ENCODE measurements around the gene APBA2.

APBA2 gene

DNA sequence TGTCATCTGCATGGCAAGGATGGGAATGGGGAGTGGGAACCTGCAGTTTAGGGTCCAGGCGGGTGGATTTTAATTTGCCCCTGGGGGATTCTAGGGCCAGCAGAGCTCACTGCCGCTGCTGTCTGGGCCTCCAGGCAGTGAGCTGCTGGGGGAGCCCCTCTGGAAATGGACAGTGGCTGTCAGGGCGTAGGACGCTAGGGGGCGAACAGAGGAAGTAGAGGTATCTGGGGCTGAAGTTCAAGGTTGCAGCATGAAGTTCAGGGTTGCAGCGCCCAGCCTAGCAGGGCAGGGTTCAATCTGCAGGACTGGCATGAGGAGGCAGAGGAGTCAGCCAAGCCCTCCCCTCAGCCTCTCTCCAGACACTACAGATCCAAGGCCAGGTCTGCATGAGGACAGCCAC lies 49.5 kb downstream of the APBA2 start:
- no peak for DNase-seq (ENCODE audit: low spot score)

DNA sequence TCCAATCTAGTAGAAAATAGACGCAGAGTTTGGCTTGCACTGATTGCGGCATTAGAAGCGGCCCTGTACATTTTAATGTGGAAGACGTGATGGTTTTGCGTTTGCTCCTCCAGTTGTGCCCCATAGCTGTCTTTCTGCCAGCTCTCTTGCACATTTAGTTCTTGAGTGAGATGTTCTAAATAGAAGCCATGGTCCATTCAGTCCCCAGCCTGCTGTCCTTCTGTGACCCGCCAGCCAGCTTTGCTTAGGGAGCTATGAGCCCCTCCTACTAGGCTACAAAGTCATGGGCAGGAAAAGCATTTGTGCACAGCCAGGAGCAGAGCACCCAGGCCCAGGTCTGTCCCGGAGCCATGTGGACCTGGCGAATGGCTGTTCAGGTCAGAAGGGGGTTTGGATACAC lies 50.3 kb downstream of the APBA2 start:
- DNase-seq (ENCODE audit: low spot score), result no peak

DNA sequence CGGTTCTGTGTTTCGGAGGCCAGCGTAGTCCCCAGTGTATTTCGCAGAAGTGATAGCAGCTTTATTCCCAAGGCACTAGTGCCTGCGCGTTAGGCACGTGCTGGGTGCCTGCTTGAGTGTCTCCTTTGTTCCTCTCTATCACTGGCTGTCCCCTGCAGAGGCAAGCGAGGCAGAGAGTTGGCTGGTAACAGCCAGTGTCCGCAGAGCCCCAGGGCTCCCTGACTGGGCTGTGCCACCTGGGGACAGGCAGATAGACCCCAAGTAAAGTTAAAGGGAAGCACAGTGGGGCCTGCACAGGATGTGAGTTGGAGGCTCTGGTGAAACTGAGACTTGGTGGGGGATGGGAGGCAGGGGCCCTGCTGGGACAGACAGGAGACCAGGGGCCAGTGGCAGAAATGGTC lies 50.7 kb downstream of the APBA2 start:
- DNase-seq (ENCODE audit: low spot score), result no peak

DNA sequence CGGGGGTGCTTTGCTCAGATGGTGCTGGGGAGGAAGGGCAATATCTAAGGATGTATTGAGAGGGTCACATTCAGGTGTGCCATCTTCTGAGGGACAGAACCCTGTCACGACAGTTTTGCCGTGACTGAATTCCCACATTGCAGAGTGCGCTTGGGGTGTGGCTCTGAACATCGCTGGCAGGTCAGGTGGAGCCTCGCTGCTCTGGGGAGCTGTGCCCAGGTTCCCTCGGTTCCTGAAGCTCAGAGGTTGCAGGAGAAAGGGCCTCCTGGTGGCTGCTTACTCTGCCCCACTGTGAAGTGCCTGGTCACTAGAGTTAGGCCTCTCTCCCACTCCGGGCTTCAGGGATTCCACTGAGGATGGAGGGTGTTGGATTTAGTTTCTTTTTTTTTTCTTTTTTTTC lies 51.5 kb downstream of the APBA2 start:
- DNase-seq (ENCODE audit: low spot score), result no peak

DNA sequence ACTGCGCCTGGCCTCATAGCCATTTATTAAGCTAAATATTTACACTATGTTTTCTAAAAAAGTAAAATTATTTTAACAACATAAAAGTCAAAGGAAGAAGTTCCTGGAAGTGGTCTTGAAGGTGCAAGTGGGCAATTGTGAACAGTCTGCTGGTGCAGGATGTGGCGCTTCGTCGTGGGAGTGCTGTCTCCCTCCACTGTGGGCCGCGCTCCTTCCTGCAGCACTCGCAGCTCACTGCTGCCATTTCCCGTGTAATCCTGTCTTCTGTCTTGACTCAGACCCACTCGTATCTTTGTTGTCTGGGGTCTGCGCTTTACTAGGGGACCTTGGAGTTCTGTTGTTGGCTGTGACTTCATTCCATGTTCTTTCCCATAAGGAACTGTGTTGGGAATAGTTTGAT lies 56.3 kb downstream of the APBA2 start:
- DNase-seq (ENCODE audit: low spot score), result no peak

DNA sequence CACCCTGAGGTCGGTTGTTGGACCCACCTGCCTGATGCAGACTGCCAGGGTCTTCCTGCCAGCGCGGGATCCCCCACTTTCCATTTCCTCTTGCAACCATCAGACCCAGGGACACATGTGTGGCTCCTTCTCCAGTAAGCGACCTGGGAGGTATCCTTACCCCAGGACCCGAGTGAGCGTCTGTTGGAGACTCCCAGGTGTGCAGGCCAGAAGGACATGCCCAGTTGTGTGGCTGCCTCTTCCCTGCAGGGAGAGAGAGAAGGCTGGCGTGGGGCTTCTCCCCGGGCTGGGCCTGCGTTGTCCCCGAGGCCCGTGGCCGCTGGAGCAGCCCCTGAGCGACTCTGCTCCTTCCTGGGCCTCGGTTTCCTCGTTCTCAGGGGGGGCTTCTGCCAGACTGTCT lies 56.8 kb downstream of the APBA2 start:
- no peak for DNase-seq (ENCODE audit: low spot score)

DNA sequence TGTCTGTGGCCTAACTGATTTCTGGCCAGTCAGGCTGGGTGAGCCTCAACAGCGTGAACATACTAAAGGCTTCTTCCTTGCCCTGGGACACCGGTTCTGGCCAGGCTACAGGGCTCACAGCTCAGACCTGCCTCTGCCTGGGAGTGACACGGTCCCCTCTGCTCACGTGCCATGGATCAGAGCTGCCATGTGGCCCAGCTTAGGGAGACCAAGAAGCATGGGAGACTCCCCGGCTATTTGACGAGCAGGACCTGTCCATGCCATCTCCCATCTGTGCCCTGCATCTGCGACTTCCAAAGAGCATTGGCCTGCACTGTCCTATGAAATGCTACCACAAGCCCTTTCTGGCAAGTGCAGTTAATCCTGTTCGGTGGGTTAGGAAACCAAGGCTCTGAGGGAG lies 57.4 kb downstream of the APBA2 start:
- DNase-seq (ENCODE audit: low spot score), result no peak

DNA sequence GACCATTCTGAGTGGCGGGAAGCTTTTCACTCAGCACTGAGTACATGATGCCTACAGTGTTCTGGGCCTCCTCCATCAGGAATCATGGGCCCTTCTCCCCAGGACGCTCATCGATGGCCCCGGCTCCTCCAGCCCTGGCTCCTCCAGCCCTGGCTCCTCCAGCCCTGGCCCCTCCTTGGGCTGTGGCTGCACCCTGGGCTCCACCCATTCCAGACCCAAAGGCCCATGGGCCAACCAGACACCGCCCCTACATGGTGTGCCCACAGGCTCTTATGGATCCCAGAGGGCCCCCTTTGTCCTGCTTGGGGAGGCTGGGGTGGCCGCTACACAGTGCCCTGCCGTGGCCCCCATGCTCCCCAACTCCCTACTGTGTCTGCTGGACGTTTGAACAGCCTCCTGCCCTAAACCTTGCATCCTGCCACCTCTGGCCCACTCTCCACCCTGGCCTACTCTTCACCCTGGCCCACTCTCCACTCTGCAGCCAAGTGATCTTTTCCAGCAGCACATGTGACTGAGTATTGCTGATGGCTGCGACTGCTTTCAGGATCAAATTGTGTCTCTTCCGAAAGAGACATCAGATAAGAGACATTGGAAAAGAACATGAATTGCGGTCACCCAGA lies 57.9 kb downstream of the APBA2 start:
- no peak for DNase-seq (ENCODE audit: low spot score)

DNA sequence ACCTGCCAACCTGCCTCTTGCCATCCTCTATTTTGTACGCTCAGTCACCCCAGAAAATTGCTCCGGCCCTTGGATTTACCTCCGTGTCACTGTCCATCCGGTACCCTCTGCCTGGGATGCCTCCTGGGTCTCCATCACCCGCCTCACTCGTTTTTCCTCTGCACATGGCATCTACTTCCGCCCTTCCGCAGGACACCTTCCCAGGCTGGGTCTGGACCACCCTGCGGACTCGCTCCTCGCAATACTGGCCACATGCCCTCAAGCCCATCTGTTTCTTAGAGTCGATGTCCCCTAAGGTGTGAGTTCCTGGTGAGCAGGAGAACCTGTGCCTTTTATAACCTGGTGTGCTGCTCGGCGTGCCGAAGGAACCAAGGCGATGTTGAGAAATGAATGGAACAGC lies 58.5 kb downstream of the APBA2 start:
- DNase-seq (ENCODE audit: low spot score), result no peak

DNA sequence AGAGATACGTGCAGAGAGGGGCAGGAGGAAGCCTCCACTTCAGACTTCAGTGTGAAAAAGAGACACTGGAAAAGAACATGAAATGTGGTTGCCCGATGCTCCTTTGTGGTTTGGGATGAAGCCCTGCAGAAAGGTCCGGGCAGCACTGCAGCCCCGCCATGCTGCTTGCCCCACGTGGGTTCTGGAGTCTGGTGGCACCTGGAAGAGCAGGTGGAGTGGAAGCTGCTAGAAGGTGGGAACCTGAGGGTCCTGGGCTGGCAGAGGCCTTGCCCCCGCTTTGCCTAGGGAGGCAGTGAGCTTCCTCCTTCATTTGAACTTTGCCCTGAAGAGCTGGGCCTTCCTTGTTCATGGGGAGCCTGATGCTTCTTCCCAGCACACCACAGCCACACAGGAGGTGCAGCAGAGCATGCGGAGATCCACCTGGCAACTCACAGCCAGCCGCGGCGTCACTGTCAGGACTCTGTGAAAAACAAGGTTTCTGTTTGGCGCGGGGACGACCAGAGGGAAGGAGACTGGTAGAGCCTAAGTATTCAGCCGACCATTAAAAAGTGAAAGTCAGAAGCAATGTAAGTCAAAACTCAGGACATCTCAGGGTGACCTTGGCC lies 59.0 kb downstream of the APBA2 start:
- DNase-seq (ENCODE audit: low spot score), result no peak

DNA sequence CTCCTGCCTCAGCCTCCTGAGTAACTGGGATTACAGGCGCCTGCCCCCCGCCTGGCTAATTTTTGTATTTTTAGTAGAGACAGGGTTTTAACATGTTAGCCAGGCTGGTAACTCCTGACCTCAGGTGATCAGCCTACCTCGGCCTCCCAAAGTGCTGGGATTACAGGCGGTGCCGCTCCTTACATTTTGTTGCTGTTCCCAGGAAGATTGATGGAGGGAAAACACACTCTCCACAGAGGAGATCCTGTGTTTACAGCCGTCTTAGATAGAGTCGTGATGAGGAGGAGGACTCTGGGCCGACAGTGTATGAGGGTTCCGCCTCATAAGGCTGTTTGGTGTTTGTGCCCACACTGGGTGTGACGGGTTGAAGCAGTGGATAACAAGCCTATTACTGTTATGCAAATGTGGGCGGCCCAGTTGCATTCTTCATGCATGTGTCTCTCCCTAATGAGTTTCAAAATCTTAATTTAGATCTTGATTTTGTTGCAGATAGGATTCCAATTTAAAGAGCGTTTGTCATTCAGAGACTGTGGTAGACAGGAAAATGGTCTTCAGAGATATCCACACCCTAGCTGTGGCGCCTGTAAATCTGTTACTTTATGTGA lies 60.0 kb downstream of the APBA2 start:
- DNase-seq (ENCODE audit: low spot score), result no peak

DNA sequence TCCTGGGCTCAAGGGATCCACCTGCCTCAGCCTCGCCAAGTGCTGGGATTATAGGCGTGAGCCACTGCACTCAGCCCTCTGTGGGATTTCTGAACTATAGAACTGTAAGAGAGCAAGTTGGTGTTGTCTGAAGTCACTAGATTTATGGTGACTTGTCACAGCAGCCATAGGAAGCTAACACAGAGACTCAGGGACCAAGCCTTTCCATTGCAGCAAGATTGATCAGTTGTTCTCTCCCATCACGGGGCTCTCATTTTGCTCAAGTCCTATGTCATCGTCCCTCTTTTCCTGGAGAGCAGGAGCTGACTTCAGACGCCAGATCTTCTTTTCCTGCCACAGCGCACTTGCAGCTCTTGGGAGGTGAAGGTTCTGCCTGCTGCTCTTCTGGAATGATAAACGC lies 61.0 kb downstream of the APBA2 start:
- no peak for DNase-seq (ENCODE audit: low spot score)

DNA sequence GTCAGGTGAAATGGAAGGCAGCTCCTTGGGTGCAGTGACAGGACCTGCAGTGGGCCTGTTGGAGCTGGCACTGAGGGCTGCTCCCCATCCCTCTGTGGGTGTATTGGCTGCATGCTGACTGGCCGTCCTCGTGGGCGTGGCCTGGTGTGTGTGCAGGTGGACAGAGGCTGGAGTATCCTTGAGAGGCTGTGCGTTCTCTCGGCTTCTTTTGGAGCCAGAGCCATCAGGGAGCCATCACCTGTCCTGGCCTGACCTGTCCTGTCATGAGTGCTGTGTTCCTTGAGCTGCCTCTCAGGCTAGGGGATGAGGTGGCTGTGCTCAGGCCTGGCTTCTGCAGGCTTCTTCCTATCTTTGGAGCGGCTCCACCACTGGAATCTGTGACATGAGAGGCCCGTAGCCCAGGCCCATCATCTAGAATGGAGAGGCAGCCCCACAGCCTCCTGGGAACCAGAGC lies 61.5 kb downstream of the APBA2 start:
- DNase-seq (ENCODE audit: low spot score), result no peak

DNA sequence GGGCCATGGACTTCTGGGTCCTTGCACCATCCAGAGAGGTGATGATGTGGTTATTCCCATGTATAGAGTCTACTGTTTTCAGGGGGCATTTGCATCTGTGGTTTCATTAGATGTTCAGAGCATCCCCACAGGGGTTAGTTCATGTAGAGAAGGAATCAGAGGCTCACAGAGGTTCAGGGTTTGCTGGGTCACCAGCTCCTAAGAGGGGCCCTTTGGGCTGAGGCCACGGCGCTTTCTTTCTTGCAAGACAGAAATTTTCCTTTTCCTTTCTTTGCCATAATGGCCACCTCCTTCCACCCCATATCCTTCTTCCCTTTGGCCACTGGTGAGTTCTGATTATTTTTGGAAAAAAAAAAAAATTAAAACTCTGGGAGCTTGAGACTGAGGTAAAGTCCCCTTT lies 62.3 kb downstream of the APBA2 start:
- DNase-seq (ENCODE audit: low spot score), result no peak

DNA sequence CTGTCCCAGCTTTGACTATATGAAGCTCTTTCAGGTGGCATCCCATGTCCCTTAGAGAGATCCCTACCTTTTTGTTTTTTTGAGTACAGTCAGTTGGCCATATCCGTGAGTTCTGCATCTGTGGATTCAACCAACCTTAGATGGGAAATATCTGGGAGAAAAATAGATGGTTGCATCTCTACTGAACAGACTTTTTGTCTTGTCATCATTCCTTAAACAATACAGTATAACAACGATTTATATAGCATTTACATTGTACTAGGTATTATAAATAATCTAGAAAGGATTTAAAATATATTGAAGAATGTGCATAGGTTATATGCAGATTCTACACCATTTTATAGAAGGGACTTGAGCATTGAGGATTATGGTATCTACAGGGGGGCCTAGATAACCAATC lies 65.1 kb downstream of the APBA2 start:
- no peak for DNase-seq (ENCODE audit: low spot score)

DNA sequence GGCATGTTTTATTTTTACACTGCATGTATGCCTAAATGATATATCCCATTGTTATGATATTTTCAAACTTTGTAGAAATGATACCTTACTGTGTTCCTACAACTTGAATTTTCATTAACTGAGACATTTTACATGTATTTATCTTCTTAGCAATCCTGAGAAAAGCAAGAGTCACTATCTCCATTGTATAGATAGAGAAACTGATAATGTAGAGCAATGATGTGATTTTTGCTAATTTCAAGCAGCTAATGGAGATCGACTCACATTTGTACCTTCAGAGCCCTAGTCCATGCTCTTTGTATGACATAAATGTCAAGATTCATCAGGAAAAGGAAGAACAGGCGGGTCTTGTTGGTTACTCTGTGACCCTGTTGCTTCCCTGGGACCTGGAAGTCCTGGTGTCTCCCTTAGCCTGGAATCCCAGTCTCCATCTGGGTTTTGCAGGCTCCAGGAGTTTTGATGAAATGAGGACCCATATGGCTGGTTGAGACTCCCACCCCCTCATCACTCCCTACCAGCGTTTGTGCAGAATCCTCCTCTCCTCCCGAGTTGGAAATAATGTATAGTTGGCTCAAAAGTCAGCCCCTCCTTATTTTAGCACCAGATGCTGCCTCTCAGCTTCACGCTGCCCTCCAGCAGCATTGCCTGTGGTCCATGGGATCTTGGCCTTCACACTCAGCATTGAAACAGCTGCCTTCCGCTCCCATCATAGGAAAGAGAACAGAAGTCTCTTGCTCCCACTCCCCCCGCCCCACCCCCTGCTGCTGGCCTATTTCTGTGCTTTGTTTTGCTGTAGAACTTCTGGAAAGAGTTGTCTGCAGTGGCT lies 67.1 kb downstream of the APBA2 start:
- no peak for DNase-seq (ENCODE audit: low spot score)

DNA sequence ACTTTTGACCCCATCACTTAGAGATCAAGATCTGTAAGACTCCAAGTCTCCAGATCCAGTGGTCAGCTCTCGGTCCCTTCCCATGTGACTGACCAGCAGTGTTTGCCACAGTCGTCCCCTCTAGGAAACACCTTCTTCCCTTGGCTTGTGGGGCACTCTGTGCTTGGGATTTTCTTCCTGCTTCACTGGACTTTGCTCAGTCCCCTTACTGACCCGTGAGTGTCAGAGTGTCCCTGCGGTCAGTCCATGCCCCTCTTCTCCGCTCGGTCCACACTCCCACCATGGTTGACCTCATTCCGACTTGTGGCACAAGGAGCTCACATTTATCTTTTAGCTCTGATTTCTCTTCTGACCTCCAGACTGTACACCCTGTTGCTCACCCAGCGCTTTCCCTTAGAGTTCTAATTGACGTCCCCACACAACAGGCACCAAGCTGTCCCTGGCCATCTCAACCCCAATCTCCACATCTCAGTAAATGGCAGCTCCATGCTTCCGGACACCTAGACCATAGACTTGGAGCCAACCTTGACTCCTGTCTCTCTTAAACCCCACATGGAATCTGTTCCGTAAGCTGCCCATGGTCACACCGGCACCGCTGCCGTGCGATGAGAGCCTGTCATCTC lies 67.9 kb downstream of the APBA2 start:
- no peak for DNase-seq (ENCODE audit: low spot score)

DNA sequence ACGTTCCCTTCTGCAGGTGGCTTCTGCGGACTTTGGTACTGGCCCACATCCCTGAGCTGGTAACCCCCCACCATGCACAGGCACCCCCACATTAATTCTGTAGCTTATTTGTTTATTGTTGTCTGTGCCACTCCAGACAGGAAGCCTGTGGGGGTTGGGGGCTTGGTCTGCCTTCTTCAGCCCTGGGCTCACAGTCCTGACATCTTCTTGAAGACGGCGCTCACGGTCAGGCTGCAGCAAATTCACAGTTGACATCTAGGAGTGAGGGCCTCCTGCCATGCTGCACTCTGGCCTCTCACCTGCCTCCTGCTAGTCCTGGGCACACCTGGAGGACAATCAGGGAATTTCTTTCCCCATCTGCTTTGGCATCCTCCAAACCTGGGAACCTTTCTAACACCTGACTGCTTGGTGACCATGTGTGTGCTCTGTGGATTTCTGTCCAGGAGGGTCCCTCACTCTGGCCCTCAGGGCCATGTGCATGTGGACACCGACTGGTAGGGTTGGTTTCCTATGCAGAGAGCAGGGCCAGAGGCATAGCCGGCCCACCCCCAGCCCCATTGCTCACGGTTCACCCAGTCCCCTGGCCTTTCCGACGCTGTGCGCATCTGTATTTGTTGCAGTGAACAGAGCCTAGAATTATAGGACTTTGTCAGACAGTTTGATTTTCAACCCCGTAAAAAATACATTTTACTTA lies 68.8 kb downstream of the APBA2 start:
- no peak for DNase-seq (ENCODE audit: low spot score)

DNA sequence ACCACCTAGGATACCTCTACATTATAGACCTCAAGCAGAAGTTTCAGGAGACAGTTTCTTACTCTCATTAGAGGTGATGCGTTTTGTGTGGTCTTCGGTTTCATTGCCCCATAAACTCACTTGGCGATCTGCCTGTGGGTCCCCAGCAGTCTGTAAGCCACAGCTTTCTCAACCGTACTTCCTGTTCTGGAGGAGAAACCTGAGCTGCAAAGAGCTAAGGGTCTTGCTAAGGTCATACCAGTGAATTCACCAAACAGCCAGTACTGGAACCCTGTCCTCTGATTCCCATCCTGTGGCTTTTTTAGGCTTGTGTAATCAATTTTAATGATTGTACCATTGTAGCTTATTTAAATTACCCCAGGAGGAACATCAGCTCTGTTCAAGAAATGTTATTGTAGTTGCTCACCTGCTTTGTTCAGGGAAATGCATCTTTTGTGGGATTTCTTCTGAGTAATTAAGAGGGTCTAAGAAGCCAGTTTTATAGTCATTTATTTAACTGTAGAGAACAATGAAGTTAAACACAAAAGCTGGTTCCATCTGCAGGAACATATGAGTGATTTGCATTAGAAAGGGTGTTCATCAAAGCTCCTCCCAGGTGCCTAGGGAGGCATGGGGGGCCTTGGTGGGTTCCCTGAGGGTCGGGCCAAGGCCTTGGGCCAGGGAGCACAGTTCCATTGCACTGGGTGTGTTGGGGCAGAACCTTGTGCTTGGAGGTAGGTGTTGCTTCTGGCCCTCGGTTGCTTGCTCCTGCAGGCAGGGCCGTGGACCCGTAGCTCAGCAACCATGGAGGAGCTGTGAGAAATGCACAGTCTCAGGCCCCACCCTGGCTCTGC lies 69.6 kb downstream of the APBA2 start:
- no peak for DNase-seq (ENCODE audit: low spot score)

DNA sequence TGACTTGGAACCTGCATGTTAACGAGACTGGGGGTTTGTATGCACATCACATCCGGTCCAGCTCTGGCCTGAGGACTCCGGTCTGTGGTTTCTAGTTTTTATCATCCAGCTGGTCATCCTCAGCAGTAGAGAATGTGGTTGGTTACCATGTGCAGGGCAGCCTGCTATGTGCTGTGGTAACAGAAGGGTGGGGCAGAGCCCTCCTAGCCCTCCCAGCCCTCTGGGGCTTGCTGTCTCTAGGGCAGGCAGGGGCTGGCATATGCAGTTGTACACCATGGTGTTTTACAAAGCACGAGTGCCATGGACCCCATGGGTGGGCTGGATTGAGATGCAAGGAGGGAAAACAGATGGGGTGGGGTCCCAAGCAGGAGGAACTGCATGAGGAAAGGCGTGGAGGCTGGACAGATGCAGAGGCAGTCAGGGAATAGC lies 70.2 kb downstream of the APBA2 start:
- DNase-seq (ENCODE audit: low spot score), result no peak

DNA sequence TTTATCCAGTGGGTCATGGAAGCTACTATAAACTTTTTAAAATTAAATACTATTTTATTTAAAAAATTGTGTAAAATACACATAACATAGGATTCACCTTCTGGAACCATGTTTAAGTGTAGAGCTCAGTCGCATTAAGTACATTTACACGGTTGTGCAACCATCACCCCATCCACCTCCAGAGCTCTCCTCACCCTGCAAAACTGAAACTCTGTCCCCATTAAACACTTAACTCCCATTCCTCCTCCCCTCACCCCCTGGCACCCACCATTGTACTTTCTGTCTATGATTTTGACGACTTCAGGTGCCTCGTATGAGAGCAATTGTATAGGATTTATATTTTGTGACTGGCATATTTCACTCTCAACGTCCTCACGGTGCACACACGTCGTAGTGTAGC lies 70.7 kb downstream of the APBA2 start:
- no peak for DNase-seq (ENCODE audit: low spot score)
